Loucy (cell line): ENCODE measurements around the gene NTNG1.

Experiments
- H2AFZ ChIP-seq: fragments of 200-600 bp; sonication (generic); 2 replicates; pipeline ENCODE4 v1.6.0; 2016; ENCODE audit warnings: antibody characterized with exemption, mild to moderate bottlenecking, low read length, moderate library complexity
- H3F3A ChIP-seq: fragments of 200-600 bp; 2 replicates; pipeline ENCODE4 v1.6.0; 2016; ENCODE audit warnings: antibody characterized with exemption, low read depth, mild to moderate bottlenecking
- H3K27me3 ChIP-seq: fragments of 200-600 bp; sonication (generic); 2 replicates; pipeline ENCODE4 v1.6.1; 2014; ENCODE audit warnings: low read length, mild to moderate bottlenecking; ENCODE audit not compliant: insufficient read depth, poor library complexity, severe bottlenecking
- H3K36me3 ChIP-seq: fragments of 200-600 bp; sonication (generic); 2 replicates; pipeline ENCODE4 v1.6.1; 2016; ENCODE audit warnings: low read length; ENCODE audit not compliant: insufficient read depth
- H3K4me1 ChIP-seq: fragments of 200-600 bp; sonication (generic); 2 replicates; pipeline ENCODE4 v1.5.1; 2014; ENCODE audit warnings: low read length, mild to moderate bottlenecking; ENCODE audit not compliant: insufficient read depth, poor library complexity, severe bottlenecking
- H3K4me2 ChIP-seq: fragments of 200-600 bp; sonication (generic); 2 replicates; pipeline ENCODE4 v1.6.0; 2014; ENCODE audit warnings: antibody characterized with exemption, low read length, low read depth, mild to moderate bottlenecking; ENCODE audit not compliant: poor library complexity, severe bottlenecking
- H3K4me3 ChIP-seq: fragments of 200-600 bp; sonication (generic); 2 replicates; pipeline ENCODE4 v1.5.1; 2014; ENCODE audit warnings: low read length, mild to moderate bottlenecking, mixed read lengths; ENCODE audit not compliant: poor library complexity, severe bottlenecking
- H3K79me2 ChIP-seq: fragments of 200-600 bp; sonication (generic); 2 replicates; pipeline ENCODE4 v1.6.1; 2014; ENCODE audit warnings: low read length; ENCODE audit not compliant: insufficient read depth
- H3K9ac ChIP-seq: fragments of 200-600 bp; sonication (generic); 2 replicates; pipeline ENCODE4 v1.6.0; 2014; ENCODE audit warnings: mild to moderate bottlenecking, low read depth, low read length, moderate library complexity; ENCODE audit not compliant: poor library complexity, severe bottlenecking
- H3K9me2 ChIP-seq: fragments of 200-600 bp; sonication (generic); replicated peaks from 2 replicates; pipeline ENCODE4 v1.6.1; 2016; ENCODE audit warnings: low read depth, low read length, mixed read lengths
- H3K9me3 ChIP-seq: fragments of 200-600 bp; sonication (generic); 2 replicates; pipeline ENCODE4 v1.6.1; 2014; ENCODE audit warnings: mild to moderate bottlenecking, antibody characterized with exemption, low read length, low read depth; ENCODE audit not compliant: insufficient read depth
- H4K20me1 ChIP-seq: fragments of 200-600 bp; sonication (generic); 2 replicates; pipeline ENCODE4 v1.6.0; 2014; ENCODE audit warnings: antibody characterized with exemption, low read length, mild to moderate bottlenecking; ENCODE audit not compliant: insufficient read depth, poor library complexity, severe bottlenecking
- CTCF ChIP-seq: fragments of 200-600 bp; sonication (generic); conservative IDR thresholded peaks from 2 replicates; pipeline ENCODE4 v1.5.1; 2014; ENCODE audit warnings: mild to moderate bottlenecking, antibody characterized with exemption, low read length
- EZH2phosphoT487 ChIP-seq: fragments of 200-600 bp; IDR thresholded peaks from 2 replicates; pipeline ENCODE4 v1.6.1; 2018; ENCODE audit warnings: antibody characterized with exemption, mild to moderate bottlenecking, moderate library complexity, borderline replicate concordance

The NTNG1 gene

DNA sequence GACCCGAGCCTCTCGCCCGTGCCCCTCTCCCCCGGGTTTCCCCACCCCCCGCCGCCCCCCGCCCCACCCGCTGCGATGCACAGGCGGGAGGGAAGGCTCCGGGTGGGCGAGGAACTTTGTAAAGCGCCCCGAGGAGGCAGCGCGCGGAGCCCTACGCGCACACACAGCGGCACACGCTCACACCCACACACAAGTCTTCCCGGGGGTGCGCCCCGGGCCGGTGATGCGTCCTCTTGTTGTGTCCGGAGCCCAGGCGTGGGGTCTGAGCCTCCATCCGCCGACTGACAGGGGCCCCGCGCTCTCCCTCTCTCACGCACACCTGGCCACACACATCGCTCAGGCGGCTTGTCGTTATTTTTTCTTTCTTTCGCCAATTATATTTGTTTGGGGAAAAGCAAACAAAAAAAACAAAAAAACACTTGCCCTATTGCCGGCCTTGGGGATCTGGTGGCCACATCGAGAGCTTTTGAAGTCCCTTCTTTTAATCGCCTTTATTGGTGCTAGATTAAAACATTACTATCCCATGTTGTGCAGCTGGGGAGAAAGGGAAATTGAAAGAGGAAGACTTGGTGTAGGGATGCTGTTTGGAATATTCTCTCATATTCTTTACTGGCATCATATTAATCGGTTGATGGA lies 770 bp downstream of the NTNG1 start:
- no peaks in the 10 kb centered on the region for H3K4me1 ChIP-seq
- H4K20me1 ChIP-seq: no peaks in the 10 kb centered on the region
- no peaks in the 10 kb centered on the region for H3K9me3 ChIP-seq
- TF ChIP-seq EZH2phosphoT487: no peak
- no peak for TF ChIP-seq CTCF
- no peaks in the 10 kb centered on the region for H3F3A ChIP-seq
- no peaks in the 10 kb centered on the region for H3K27me3 ChIP-seq
- no peak overlapping the region for H3K4me3 ChIP-seq
- H3K4me2 ChIP-seq: no peak overlapping the region
- no peak overlapping the region for H3K9ac ChIP-seq
- no peaks in the 10 kb centered on the region for H3K9me2 ChIP-seq
- H2AFZ ChIP-seq: no peak overlapping the region
- no peaks in the 10 kb centered on the region for H3K36me3 ChIP-seq
- no peaks in the 10 kb centered on the region for H3K79me2 ChIP-seq

DNA sequence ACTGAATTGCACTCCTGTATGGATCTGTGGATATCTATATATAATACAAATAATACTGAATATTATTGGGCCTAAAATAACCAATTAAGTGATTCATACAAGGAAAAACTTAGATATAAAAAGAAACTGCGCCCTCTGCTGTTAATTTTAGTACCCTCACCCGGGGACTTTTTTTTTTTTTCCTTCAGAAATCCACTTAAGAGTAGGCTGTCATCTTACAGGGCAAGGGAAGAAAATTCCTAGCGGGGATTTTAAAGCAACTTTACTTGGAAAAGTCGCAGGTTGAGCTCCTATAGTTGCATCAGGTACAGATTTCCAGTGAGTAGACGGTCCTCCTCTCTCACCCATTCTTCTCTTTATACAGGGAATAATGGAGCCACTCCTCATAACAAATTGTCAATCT lies 1.3 kb downstream of the NTNG1 start:
- Histone ChIP-seq H3K9ac (no peak overlapping the region), H3K36me3 (no peaks in the 10 kb centered on the region), H3K79me2 (no peaks in the 10 kb centered on the region), H4K20me1 (no peaks in the 10 kb centered on the region), H3F3A (no peaks in the 10 kb centered on the region), H2AFZ (no peak overlapping the region), H3K4me3 (no peak overlapping the region), H3K4me2 (no peak overlapping the region), H3K27me3 (no peaks in the 10 kb centered on the region), H3K4me1 (no peaks in the 10 kb centered on the region), H3K9me2 (no peaks in the 10 kb centered on the region), H3K9me3 (no peaks in the 10 kb centered on the region)
- TF ChIP-seq CTCF: peak; percentile 77
- TF ChIP-seq EZH2phosphoT487: no peak

DNA sequence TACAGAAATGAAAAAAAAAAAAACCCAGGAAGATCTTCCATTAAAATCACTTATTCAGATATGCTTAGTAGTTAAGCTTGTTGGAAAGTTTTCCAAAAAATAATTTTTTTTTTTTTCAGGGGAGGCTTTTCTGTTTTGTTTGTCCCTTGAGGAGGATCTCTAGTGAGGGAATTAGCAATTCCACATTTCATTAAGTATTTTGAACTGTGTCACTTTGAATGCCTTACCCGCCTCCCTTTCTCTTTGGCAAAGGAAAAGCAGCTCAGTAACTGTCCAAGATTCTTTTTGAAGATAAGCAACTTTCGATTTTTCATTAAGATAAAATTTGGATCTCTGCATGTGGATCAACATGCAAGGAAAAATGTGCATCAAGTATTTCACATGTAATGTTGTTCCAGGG lies 1.8 kb downstream of the NTNG1 start:
- H2AFZ ChIP-seq: no peak overlapping the region
- no peaks in the 10 kb centered on the region for H3F3A ChIP-seq
- H4K20me1 ChIP-seq: no peaks in the 10 kb centered on the region
- H3K27me3 ChIP-seq: no peaks in the 10 kb centered on the region
- H3K9me3 ChIP-seq: no peaks in the 10 kb centered on the region
- H3K4me2 ChIP-seq: no peak overlapping the region
- no peaks in the 10 kb centered on the region for H3K36me3 ChIP-seq
- no peaks in the 10 kb centered on the region for H3K79me2 ChIP-seq
- H3K4me3 ChIP-seq: no peak overlapping the region
- H3K4me1 ChIP-seq: no peaks in the 10 kb centered on the region
- TF ChIP-seq CTCF (no peak), EZH2phosphoT487 (no peak)
- H3K9me2 ChIP-seq: no peaks in the 10 kb centered on the region
- no peak overlapping the region for H3K9ac ChIP-seq
